SK-N-SH (cell line): Measurements from ENCODE around the gene LSM14B. TPM values are rescaled to one million over a fixed set of nuclear protein-coding genes. Genes with fewer than 3 reads are reported as not detected.

ENCODE experiments used
- CTCF ChIA-PET: fragments of 300-600, 350-600 bp; formaldehyde crosslinking; extraction: SDS; loops from one replicate; lab custom pipeline; 2021; lab: Yijun Ruan, JAX
- POLR2A ChIA-PET: fragments of 350-600 bp; sonication (Branson Sonifier 250); formaldehyde crosslinking; extraction: SDS; loops from one replicate; lab custom pipeline; 2020; ENCODE audit warnings: antibody characterized with exemption, inconsistent platforms; lab: Yijun Ruan, JAX
- DNase-seq: peaks from one replicate; pipeline ENCODE4 v3.0.0; 2012
- H2AFZ ChIP-seq: fragments of 200-600 bp; sonication (generic); 2 replicates; pipeline ENCODE4 v1.8.1; 2016; ENCODE audit warnings: antibody characterized with exemption, mild to moderate bottlenecking, low read depth
- H3F3A ChIP-seq: fragments of 200-600 bp; sonication (generic); replicated peaks from 2 replicates; pipeline ENCODE3; 2016; ENCODE audit warnings: antibody characterized with exemption, mild to moderate bottlenecking; ENCODE audit not compliant: insufficient read depth
- H3K27ac ChIP-seq, 2 experiments: fragments of 200-500 bp in 1 of 2; fragments of 200-600 bp in 1 of 2; sonication (Bioruptor generic) in 1 of 2; sonication (generic), shearing (Covaris generic) in 1 of 2; 2 replicates each; pipeline versions ENCODE4 v1.5.1 to v1.6.1; 2014 to 2016; ENCODE audit warnings: low read depth in 2 of 2, inconsistent platforms in 1 of 2, low read length in 1 of 2, mild to moderate bottlenecking in 1 of 2, mixed read lengths in 1 of 2
- H3K27me3 ChIP-seq: fragments of 200-600 bp; sonication (generic), shearing (Covaris generic); 2 replicates; pipeline ENCODE4 v1.6.1; 2016; ENCODE audit warnings: mixed run types; ENCODE audit not compliant: insufficient read depth
- H3K36me3 ChIP-seq, 2 experiments: fragments of 200-500 bp in 1 of 2; fragments of 200-600 bp in 1 of 2; sonication (Bioruptor generic) in 1 of 2; sonication (generic) in 1 of 2; replicated peaks in 1 of 2; 2 replicates each; pipeline versions ENCODE3 to v1.5.1; 2014 to 2016; ENCODE audit warnings: low read length in 1 of 2, mild to moderate bottlenecking in 1 of 2; ENCODE audit not compliant: insufficient read depth in 2 of 2, control insufficient read depth in 1 of 2
- H3K4me1 ChIP-seq, 2 experiments: fragments of 200-500 bp in 1 of 2; fragments of 200-600 bp in 1 of 2; sonication (Bioruptor generic) in 1 of 2; sonication (generic), shearing (Covaris generic) in 1 of 2; 2 replicates each; pipeline versions ENCODE4 v1.5.1 to v1.6.1; 2014 to 2016; ENCODE audit warnings: low read depth in 1 of 2, low read length in 1 of 2, mixed run types in 1 of 2; ENCODE audit not compliant: insufficient read depth in 2 of 2, control insufficient read depth in 1 of 2
- H3K4me2 ChIP-seq: fragments of 200-600 bp; sonication (generic), shearing (Covaris generic); 2 replicates; pipeline ENCODE4 v1.6.1; 2017; ENCODE audit warnings: mixed run types
- H3K4me3 ChIP-seq, 2 experiments: fragments of 200-500 bp in 1 of 2; fragments of 200-600 bp in 1 of 2; sonication (Bioruptor generic) in 1 of 2; sonication (generic), shearing (Covaris generic) in 1 of 2; 2 replicates each; pipeline versions ENCODE4 v1.5.1 to v1.8.1; 2014 to 2016; ENCODE audit warnings: low read depth in 2 of 2, inconsistent platforms in 1 of 2, low read length in 1 of 2, mild to moderate bottlenecking in 1 of 2, mixed read lengths in 1 of 2, moderate library complexity in 1 of 2
- H3K79me2 ChIP-seq: fragments of 200-600 bp; sonication (generic); 2 replicates; pipeline ENCODE4 v1.8.1; 2017; ENCODE audit warnings: mild to moderate bottlenecking; ENCODE audit not compliant: insufficient read depth
- H3K9ac ChIP-seq: fragments of 200-600 bp; sonication (generic); 2 replicates; pipeline ENCODE4 v1.6.1; 2017; ENCODE audit warnings: mixed run types
- H3K9me2 ChIP-seq: fragments of 200-600 bp; sonication (generic); 2 replicates; pipeline ENCODE4 v1.6.1; 2017; ENCODE audit warnings: mixed run types
- H3K9me3 ChIP-seq: fragments of 200-600 bp; sonication (generic); 2 replicates; pipeline ENCODE4 v1.6.1; 2017; ENCODE audit warnings: mixed run types, mild to moderate bottlenecking, moderate library complexity
- H4K20me1 ChIP-seq: fragments of 200-600 bp; sonication (generic); 2 replicates; pipeline ENCODE4 v1.6.1; 2017; ENCODE audit warnings: mild to moderate bottlenecking, mixed run types; ENCODE audit not compliant: insufficient read depth
- EZH2phosphoT487 ChIP-seq: fragments of 200-600 bp; sonication (generic); IDR thresholded peaks from 2 replicates; pipeline ENCODE4 v1.6.1; 2017; ENCODE audit warnings: low read depth, mixed run types, mild to moderate bottlenecking, antibody characterized with exemption, moderate library complexity, borderline replicate concordance
- FOSL2 ChIP-seq: IDR thresholded peaks from 2 replicates; pipeline ENCODE4 v1.4.0; 2012; ENCODE audit warnings: low read depth, mild to moderate bottlenecking, moderate library complexity, borderline replicate concordance
- FOXM1 ChIP-seq: IDR thresholded peaks from 2 replicates; pipeline ENCODE4 v1.4.0; 2012; ENCODE audit warnings: low read depth, mild to moderate bottlenecking
- JUND ChIP-seq: IDR thresholded peaks from 2 replicates; pipeline ENCODE4 v1.4.0; 2012
- MEF2A ChIP-seq: IDR thresholded peaks from 2 replicates; pipeline ENCODE4 v1.4.0; 2012; ENCODE audit warnings: low read depth, borderline replicate concordance
- MXI1 ChIP-seq: IDR thresholded peaks from 2 replicates; pipeline ENCODE4 v1.6.1; 2012; ENCODE audit warnings: mild to moderate bottlenecking, low read depth, low read length, improper control_type of control experiment
- RCOR1 ChIP-seq: fragments of 150-350 bp; IDR thresholded peaks from 2 replicates; pipeline ENCODE4 v1.6.1; 2017; ENCODE audit warnings: antibody characterized with exemption, low read length
- REST ChIP-seq: IDR thresholded peaks from 2 replicates; pipeline ENCODE4 v1.6.1; 2012; ENCODE audit warnings: mild to moderate bottlenecking, low read depth, low read length, moderate library complexity
- RXRA ChIP-seq: IDR thresholded peaks from 2 replicates; pipeline ENCODE4 v1.4.0; 2012; ENCODE audit warnings: low read depth, mild to moderate bottlenecking, borderline replicate concordance
- SIN3A ChIP-seq: IDR thresholded peaks from 2 replicates; pipeline ENCODE4 v1.6.1; 2012; ENCODE audit warnings: low read depth, mild to moderate bottlenecking, low read length, moderate library complexity, borderline replicate concordance
- SMC3 ChIP-seq: IDR thresholded peaks from 2 replicates; pipeline ENCODE4 v1.6.1; 2012; ENCODE audit warnings: low read depth, low read length, improper control_type of control experiment
- TCF12 ChIP-seq: IDR thresholded peaks from 2 replicates; pipeline ENCODE4 v1.4.0; 2012
- USF2 ChIP-seq: fragments of 150-350 bp; IDR thresholded peaks from 2 replicates; pipeline ENCODE4 v1.6.1; 2017; ENCODE audit warnings: antibody characterized with exemption, low read length, low read depth, borderline replicate concordance
- WGBS: methylation state at CpG from one replicate; pipeline ENCODE4 v1.1.6; 2017; ENCODE audit warnings: low lambda C conversion rate; 5-methylcytosine and 5-hydroxymethylcytosine counted together
- polyA plus RNA-seq, 3 experiments: library from polyadenylated mRNA; depleted of rRNA; stranded (reverse); fragments of >200 nt; gene quantifications; 2 replicates each; pipeline ENCODE4 v1.2.3, GENCODE V29; 2012
- TF ChIP-seq, protein P1 (sequence below): fragments of 150-350 bp; IDR thresholded peaks from 2 replicates; pipeline ENCODE4 v1.6.1; 2016; ENCODE audit warnings: mild to moderate bottlenecking, low read depth, low read length

Gene LSM14B
- polyA plus RNA-seq, 1 of the 3 experiments (the other 2 are of a cell fraction), result 64.6 TPM

DNA sequence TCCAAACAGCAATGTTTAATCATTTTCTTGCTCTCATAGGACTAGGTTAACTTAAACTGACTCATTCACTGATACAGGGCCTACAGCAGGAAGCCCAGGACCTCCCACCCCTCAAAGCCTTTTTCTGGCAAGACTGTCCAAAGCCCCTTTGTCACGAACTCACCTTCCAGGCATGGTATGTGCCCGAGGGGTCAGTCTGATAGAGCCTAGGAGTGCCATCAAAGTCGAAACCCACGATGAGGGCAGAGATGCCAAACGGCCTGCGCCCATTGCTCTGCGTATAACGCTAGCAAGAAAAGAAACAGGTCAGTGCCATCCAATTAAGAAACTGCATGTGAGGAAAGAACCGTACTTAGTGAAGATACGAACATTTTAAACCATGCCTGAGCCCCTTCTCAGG, 16.6 kb downstream of the LSM14B start:
- TF ChIP-seq JUND (no peak), FOSL2 (no peak), FOXM1 (no peak), TCF12 (no peak)
- Histone ChIP-seq H2AFZ (no peak overlapping the region), H3K27ac (no peak overlapping the region), H3K9me3 (no peaks in the 10 kb centered on the region), H3K4me1 (peaks cover 5 to 14% of the 10 kb centered on the region in 2 experiments; a peak in 3 of 4 replicates), H3K36me3 (peaks cover 57 to 61% of the 10 kb centered on the region in 2 experiments), H3F3A (peaks cover 35% of the 10 kb centered on the region), H3K4me2 (no peak overlapping the region), H3K27me3 (no peaks in the 10 kb centered on the region), H3K79me2 (peaks cover 52% of the 10 kb centered on the region), H3K4me3 (no peak overlapping the region), H3K9me2 (no peaks in the 10 kb centered on the region), H4K20me1 (peaks cover 79% of the 10 kb centered on the region), H3K9ac (no peak overlapping the region)
- ChIA-PET CTCF (interaction anchor here (1.0 to 11.1 kb wide), 3 partner anchors 12 to 129 kb away, joined by 3 to 130 read pairs (median 18); no protein-coding TSS in a partner anchor), POLR2A (interaction anchor here (0.7 kb wide), 1 partner anchor 18 kb away, joined by 3 read pairs; no protein-coding TSS in a partner anchor)
- no peak for DNase-seq
- WGBS, result 94% methylated on average over 10 of the region's 10 CpGs

DNA sequence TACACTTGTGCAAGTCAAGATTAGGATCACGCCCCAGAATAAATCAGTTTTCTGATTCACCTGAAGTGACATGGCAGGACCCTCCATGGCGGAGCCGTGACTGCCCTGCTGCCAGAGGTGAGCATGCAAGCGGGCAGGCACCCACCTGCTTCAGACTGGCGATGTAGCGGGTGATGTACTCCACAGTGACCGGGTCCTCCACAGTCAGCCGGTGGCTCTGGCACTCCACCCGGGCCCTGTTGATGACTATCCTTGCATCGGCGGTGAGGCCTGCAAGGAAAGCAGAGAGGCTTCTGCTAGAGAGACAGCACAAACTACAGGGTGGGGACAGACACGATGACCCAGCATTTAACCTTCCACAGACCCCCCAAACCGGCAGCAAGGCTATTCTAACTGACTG, 17.4 kb downstream of the LSM14B start:
- H3F3A ChIP-seq, result peaks cover 31% of the 10 kb centered on the region
- TF ChIP-seq, protein P1, sequence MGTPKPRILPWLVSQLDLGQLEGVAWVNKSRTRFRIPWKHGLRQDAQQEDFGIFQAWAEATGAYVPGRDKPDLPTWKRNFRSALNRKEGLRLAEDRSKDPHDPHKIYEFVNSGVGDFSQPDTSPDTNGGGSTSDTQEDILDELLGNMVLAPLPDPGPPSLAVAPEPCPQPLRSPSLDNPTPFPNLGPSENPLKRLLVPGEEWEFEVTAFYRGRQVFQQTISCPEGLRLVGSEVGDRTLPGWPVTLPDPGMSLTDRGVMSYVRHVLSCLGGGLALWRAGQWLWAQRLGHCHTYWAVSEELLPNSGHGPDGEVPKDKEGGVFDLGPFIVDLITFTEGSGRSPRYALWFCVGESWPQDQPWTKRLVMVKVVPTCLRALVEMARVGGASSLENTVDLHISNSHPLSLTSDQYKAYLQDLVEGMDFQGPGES, result no peak
- no peak for TF ChIP-seq SMC3
- TF ChIP-seq SIN3A, result no peak
- TF ChIP-seq MEF2A, result no peak
- no peak for TF ChIP-seq REST
- no peak for TF ChIP-seq RXRA
- no peak for TF ChIP-seq EZH2phosphoT487
- TF ChIP-seq FOXM1, result no peak
- TF ChIP-seq RCOR1, result no peak
- no peak for TF ChIP-seq USF2
- TF ChIP-seq JUND, result no peak
- no peak for TF ChIP-seq MXI1
- no peaks in the 10 kb centered on the region for H3K27me3 ChIP-seq
- no peak overlapping the region for H3K4me2 ChIP-seq
- WGBS, result 88% methylated on average over 9 of the region's 13 CpGs
- no peak overlapping the region for H3K9ac ChIP-seq
- CTCF ChIA-PET, result interaction anchor here (1.0 to 11.1 kb wide), 2 partner anchors 79 to 129 kb away, joined by 3 to 130 read pairs; no protein-coding TSS in a partner anchor
- no peaks in the 10 kb centered on the region for H3K9me2 ChIP-seq
- no peak for DNase-seq
- peaks cover 55 to 57% of the 10 kb centered on the region in 2 experiments for H3K36me3 ChIP-seq
- H3K9me3 ChIP-seq, result no peaks in the 10 kb centered on the region
- H3K79me2 ChIP-seq, result peaks cover 59% of the 10 kb centered on the region
- peaks cover 81% of the 10 kb centered on the region for H4K20me1 ChIP-seq
- no peak overlapping the region; a peak in 1 of 4 replicates for H3K27ac ChIP-seq
- no peak overlapping the region for H2AFZ ChIP-seq
- POLR2A ChIA-PET, result no interaction called here
- no peak overlapping the region for H3K4me3 ChIP-seq
- H3K4me1 ChIP-seq, result peaks cover 5 to 16% of the 10 kb centered on the region in 2 experiments; a peak in 3 of 4 replicates
